RWPE2 (cell line): ENCODE results near the gene PAPPA.

ENCODE experiments used
- ATAC-seq: fragments of 200-7000 bp; cut with Tn5 transposase; 3 replicates; pipeline ENCODE4 v1.9.1; 2021; ENCODE audit warnings: low read depth
- DNase-seq: peaks from one replicate; pipeline ENCODE4 v3.0.0-alpha.2; 2020; ENCODE audit warnings: low spot score
- H3K27ac ChIP-seq: fragments of 450-650 bp; 2 replicates; pipeline ENCODE4 v1.5.1; 2017; ENCODE audit warnings: mild to moderate bottlenecking; ENCODE audit not compliant: poor library complexity, severe bottlenecking
- H3K27me3 ChIP-seq: fragments of 250-450 bp; sonication (Bioruptor Pico); 2 replicates; pipeline ENCODE4 v1.5.1; 2021; ENCODE audit warnings: mild to moderate bottlenecking, moderate library complexity; ENCODE audit not compliant: insufficient read depth, poor library complexity, severe bottlenecking
- H3K36me3 ChIP-seq: fragments of 250-450 bp; sonication (Bioruptor Pico); 2 replicates; pipeline ENCODE4 v1.5.1; 2020; ENCODE audit warnings: low read depth, mild to moderate bottlenecking, moderate library complexity
- H3K4me1 ChIP-seq: fragments of 250-450 bp; sonication (Bioruptor Pico); 2 replicates; pipeline ENCODE4 v1.5.1; 2021; ENCODE audit warnings: mild to moderate bottlenecking, moderate library complexity; ENCODE audit not compliant: insufficient read depth, poor library complexity, severe bottlenecking
- H3K4me3 ChIP-seq: fragments of 250-450 bp; sonication (Bioruptor Pico); 2 replicates; pipeline ENCODE4 v1.5.1; 2021; ENCODE audit warnings: mild to moderate bottlenecking, moderate library complexity; ENCODE audit not compliant: severe bottlenecking
- H3K9me3 ChIP-seq: fragments of 250-450 bp; sonication (Bioruptor Pico); 2 replicates; pipeline ENCODE4 v1.5.1; 2021; ENCODE audit warnings: mild to moderate bottlenecking, moderate library complexity; ENCODE audit not compliant: severe bottlenecking
- CTCF ChIP-seq: fragments of 450-650 bp; IDR thresholded peaks from one replicate; pipeline ENCODE4 v1.5.1; 2017; ENCODE audit warnings: mild to moderate bottlenecking, moderate library complexity; ENCODE audit not compliant: poor library complexity, severe bottlenecking

PAPPA gene

DNA sequence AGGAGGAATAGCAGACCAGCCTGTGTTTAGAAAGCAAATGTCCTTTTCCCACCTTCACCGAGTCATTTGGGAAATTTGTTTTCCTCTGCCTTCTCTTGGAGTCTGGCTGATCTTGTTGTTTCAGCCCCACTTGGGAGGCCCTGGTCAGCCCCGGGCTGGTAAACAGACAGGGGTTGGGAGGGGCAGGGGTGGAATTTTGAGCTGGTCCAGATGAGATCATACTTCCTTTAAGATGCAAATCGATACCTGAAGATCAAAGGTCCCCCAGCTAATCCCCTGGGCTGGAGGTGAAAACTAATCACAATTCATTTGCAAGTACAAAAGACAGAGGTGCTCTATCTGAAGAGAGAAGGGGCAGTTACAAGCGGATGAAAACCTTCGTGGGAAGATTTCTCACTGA lies 118.4 kb downstream of the PAPPA start:
- TF ChIP-seq CTCF: no peak
- no peak overlapping the region for H3K27ac ChIP-seq
- no peaks in the 10 kb centered on the region for H3K4me1 ChIP-seq
- no peak for ATAC-seq
- no peaks in the 10 kb centered on the region for H3K36me3 ChIP-seq
- no peak for DNase-seq
- no peaks in the 10 kb centered on the region for H3K27me3 ChIP-seq
- no peaks in the 10 kb centered on the region for H3K9me3 ChIP-seq
- no peak overlapping the region for H3K4me3 ChIP-seq

- Histone ChIP-seq H3K27ac (no peak overlapping the region), H3K4me1 (no peaks in the 10 kb centered on the region), H3K9me3 (no peaks in the 10 kb centered on the region), H3K4me3 (no peak overlapping the region), H3K36me3 (no peaks in the 10 kb centered on the region), H3K27me3 (no peaks in the 10 kb centered on the region)
- ATAC-seq (no peak), DNase-seq (no peak)
- no peak for TF ChIP-seq CTCF
Observed at GRCh38 chr9:116274293-116274692, 120.7 kb downstream of the PAPPA start.

DNA sequence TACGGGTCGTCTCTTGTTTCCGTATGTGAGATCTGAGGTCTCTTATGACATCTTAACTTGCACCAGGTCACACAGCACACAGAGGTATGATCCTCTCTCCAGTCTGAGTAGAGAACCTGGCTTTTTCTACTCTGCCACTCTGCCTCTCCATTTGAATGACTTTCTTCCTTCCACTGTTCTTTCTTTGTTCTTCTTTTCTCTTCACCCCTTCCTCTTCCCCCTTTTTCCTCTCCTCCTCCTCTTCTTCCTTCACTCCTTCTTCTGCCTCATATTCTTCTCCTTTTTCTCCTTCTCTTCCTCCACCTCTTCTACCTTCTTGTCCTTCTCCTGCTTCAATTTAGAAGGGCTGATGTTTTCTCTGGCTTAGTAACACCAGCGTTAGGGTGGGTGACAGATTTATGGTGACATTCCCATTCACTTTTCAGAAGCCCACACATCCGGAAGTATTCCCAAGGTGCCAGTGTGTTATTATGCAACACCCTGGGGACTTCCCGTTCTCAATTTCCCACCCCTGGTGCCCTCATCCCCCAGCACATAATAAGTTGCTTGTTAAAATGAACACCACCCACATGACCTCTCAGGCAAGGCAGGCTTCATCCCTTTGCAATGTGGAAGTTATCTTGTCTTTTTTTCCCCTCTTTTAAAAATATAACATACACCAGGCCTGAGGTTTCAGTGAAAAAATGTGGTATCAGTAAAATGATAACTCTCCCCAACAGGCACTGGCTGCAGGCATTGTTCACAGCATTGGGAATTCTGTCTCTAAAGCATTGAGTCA lies 122.0 kb downstream of the PAPPA start:
- no peak for ATAC-seq
- DNase-seq: no peak
- no peaks in the 10 kb centered on the region for H3K27me3 ChIP-seq

DNA sequence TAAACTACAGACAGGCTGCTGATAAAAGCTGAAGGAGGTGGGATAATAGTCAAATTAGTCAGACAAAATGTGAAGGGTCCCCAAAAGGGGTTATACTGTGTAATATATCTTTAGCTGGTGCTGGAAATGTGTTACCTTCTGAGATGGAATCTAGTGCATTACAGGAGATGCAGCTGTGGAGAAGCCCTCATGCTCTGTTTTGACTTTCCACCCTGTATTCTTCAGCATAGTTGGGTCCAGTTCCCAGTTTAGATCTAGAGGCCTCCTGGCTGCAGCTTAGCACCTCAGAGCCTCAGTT lies 122.6 kb downstream of the PAPPA start:
- no peak for TF ChIP-seq CTCF
- no peak overlapping the region for H3K27ac ChIP-seq
- ATAC-seq (no peak), DNase-seq (no peak)
- no peaks in the 10 kb centered on the region for H3K9me3 ChIP-seq
- H3K4me3 ChIP-seq: no peak overlapping the region
- H3K4me1 ChIP-seq: no peaks in the 10 kb centered on the region
- H3K36me3 ChIP-seq: no peaks in the 10 kb centered on the region
- no peaks in the 10 kb centered on the region for H3K27me3 ChIP-seq

More for the DNA sequence above, 122.0 kb downstream of the PAPPA start:
- no peaks in the 10 kb centered on the region for H3K36me3 ChIP-seq
- no peaks in the 10 kb centered on the region for H3K4me1 ChIP-seq
- H3K9me3 ChIP-seq: no peaks in the 10 kb centered on the region
- H3K27ac ChIP-seq: no peak overlapping the region
- TF ChIP-seq CTCF: no peak
- no peak overlapping the region for H3K4me3 ChIP-seq

GRCh38 chr9:116276651-116277121 lies 123.1 kb downstream of the PAPPA start:
- no peak overlapping the region for H3K4me3 ChIP-seq
- no peaks in the 10 kb centered on the region for H3K9me3 ChIP-seq
- H3K4me1 ChIP-seq: no peaks in the 10 kb centered on the region
- no peak for ATAC-seq
- no peaks in the 10 kb centered on the region for H3K36me3 ChIP-seq
- no peaks in the 10 kb centered on the region for H3K27me3 ChIP-seq
- H3K27ac ChIP-seq: no peak overlapping the region
- TF ChIP-seq CTCF: no peak
- no peak for DNase-seq
